RWPE2 (cell line): ENCODE measurements around the gene AOPEP.

Experiments
- ATAC-seq: fragments of 200-7000 bp; cut with Tn5 transposase; 3 replicates; pipeline ENCODE4 v1.9.1; 2021; ENCODE audit warnings: low read depth
- DNase-seq: peaks from one replicate; pipeline ENCODE4 v3.0.0-alpha.2; 2020; ENCODE audit warnings: low spot score
- H3K27ac ChIP-seq: fragments of 450-650 bp; 2 replicates; pipeline ENCODE4 v1.5.1; 2017; ENCODE audit warnings: mild to moderate bottlenecking; ENCODE audit not compliant: poor library complexity, severe bottlenecking
- H3K27me3 ChIP-seq: fragments of 250-450 bp; sonication (Bioruptor Pico); 2 replicates; pipeline ENCODE4 v1.5.1; 2021; ENCODE audit warnings: mild to moderate bottlenecking, moderate library complexity; ENCODE audit not compliant: insufficient read depth, poor library complexity, severe bottlenecking
- H3K36me3 ChIP-seq: fragments of 250-450 bp; sonication (Bioruptor Pico); 2 replicates; pipeline ENCODE4 v1.5.1; 2020; ENCODE audit warnings: low read depth, mild to moderate bottlenecking, moderate library complexity
- H3K4me1 ChIP-seq: fragments of 250-450 bp; sonication (Bioruptor Pico); 2 replicates; pipeline ENCODE4 v1.5.1; 2021; ENCODE audit warnings: mild to moderate bottlenecking, moderate library complexity; ENCODE audit not compliant: insufficient read depth, poor library complexity, severe bottlenecking
- H3K4me3 ChIP-seq: fragments of 250-450 bp; sonication (Bioruptor Pico); 2 replicates; pipeline ENCODE4 v1.5.1; 2021; ENCODE audit warnings: mild to moderate bottlenecking, moderate library complexity; ENCODE audit not compliant: severe bottlenecking
- H3K9me3 ChIP-seq: fragments of 250-450 bp; sonication (Bioruptor Pico); 2 replicates; pipeline ENCODE4 v1.5.1; 2021; ENCODE audit warnings: mild to moderate bottlenecking, moderate library complexity; ENCODE audit not compliant: severe bottlenecking
- CTCF ChIP-seq: fragments of 450-650 bp; IDR thresholded peaks from one replicate; pipeline ENCODE4 v1.5.1; 2017; ENCODE audit warnings: mild to moderate bottlenecking, moderate library complexity; ENCODE audit not compliant: poor library complexity, severe bottlenecking

AOPEP gene

DNA sequence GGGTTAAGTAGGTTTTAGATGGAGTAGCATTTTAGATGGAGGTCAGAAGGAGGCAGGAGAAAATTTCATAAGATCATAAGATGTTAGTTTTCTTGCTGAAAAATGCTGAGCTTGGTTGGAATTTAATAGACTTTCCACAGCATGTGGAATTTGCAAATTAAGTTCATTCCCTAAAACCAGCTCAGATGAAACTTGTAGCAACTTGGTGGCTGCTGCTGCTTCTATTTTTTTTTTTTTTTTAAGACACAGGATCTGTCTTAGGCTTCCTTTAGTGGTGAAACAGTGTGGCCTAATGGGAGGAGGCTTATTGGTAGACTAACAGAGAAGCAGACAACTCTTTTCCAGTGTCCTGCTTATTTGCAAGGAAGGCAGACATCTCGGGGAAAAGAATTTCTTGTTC lies 154.5 kb downstream of the AOPEP start:
- Histone ChIP-seq H3K27ac (no peak overlapping the region), H3K4me1 (peaks cover 18% of the 10 kb centered on the region), H3K9me3 (no peaks in the 10 kb centered on the region), H3K36me3 (no peaks in the 10 kb centered on the region), H3K4me3 (no peak overlapping the region), H3K27me3 (no peaks in the 10 kb centered on the region)
- DNase-seq (no peak), ATAC-seq (no peak)
- TF ChIP-seq CTCF = no peak

GRCh38 chr9:94881454-94881853 lies 155.0 kb downstream of the AOPEP start:
- Histone ChIP-seq H3K9me3 (no peaks in the 10 kb centered on the region), H3K27ac (no peak overlapping the region), H3K36me3 (no peaks in the 10 kb centered on the region), H3K4me3 (no peak overlapping the region), H3K4me1 (peaks cover 18% of the 10 kb centered on the region), H3K27me3 (no peaks in the 10 kb centered on the region)
- no peak for DNase-seq
- no peak for TF ChIP-seq CTCF
- no peak for ATAC-seq

DNA sequence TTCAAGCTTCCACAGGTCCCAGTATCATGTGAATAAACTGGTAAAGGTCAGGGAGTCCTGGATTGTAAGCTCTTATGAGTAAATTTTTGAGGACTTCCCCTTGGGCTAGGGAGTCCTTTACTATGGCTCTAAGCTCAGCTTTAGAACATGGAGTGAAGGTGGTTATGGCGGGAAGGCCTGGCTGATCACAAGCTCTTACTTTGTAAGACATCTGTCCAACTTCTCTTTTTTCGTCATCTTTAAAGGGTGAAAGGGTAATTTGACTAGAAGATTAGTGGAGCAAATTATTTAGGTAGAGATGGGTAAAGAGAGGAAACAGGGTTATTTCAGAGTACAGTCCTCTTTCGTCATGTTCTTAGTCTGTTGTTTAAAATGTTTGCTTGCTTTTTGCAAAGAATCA lies 155.4 kb downstream of the AOPEP start:
- Histone ChIP-seq H3K27ac (no peak overlapping the region), H3K4me3 (no peak overlapping the region), H3K36me3 (no peaks in the 10 kb centered on the region), H3K4me1 (peaks cover 18% of the 10 kb centered on the region), H3K27me3 (no peaks in the 10 kb centered on the region), H3K9me3 (no peaks in the 10 kb centered on the region)
- TF ChIP-seq CTCF = no peak
- DNase-seq (no peak), ATAC-seq (no peak)

DNA sequence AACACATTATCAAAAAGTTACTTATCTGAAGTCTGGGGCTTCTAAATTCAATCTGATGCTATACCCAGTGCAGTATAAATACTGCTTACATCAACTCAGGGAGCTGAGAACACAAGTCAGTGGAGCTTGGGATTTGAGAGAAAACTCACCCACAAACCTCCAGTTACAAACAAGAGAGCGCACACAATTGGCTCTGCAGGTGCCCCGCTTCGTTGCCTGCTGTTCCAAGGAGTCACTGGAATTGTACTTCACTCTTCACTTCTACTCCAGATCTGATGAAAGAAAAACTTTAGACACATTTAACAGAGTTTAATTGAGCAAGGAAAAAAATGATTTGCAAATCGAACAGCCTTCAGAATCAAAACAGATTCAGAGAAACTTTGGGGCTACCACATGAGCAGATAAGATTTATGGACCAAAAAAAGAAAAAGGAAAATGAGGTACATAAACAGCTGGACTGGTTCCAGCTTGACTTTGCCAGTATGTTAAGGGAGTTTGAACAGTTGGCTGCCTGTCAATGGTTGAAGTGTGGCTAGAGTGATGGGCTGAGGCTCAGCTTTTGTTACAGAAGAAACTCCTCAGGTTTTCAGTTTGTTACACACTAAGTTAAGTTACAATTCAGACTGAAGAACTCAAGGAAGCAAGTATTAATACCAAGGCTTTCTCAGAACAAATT lies 156.6 kb downstream of the AOPEP start:
- DNase-seq (no peak), ATAC-seq (no peak)
- Histone ChIP-seq H3K27me3 (no peaks in the 10 kb centered on the region), H3K4me1 (peaks cover 24% of the 10 kb centered on the region), H3K27ac (no peak overlapping the region), H3K4me3 (no peak overlapping the region), H3K36me3 (no peaks in the 10 kb centered on the region), H3K9me3 (no peaks in the 10 kb centered on the region)
- TF ChIP-seq CTCF = no peak

DNA sequence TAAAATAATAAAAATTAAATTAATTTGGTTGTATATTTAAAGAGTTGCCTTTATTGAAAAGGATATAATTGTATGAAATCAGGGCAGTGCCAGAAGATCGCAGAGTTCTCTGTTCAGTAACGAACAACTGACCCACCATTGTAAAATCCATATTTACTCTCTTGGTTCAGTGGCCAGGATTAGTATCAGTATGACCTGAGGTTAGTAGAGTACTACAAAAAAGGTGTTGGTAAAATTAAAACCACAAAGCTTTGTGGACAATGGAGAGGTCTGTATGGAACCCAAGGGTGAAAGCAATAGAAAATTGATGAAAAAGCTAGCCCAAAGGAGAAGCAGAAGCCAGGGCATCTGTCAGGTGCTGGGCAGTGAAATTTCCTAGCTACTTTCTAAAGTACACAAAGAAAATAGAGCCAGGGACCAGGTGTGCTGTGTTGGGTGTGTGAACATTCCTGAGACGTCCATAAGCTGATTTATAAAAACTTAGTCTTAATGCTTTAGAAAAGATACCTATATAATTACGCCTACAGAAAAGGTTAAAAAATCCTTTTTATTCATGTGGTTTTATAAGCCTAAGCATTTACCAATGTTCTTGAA lies 159.5 kb downstream of the AOPEP start:
- peak overlapping the region; percentile 16 for H3K27ac ChIP-seq
- DNase-seq = no peak
- H3K4me1 ChIP-seq = peaks cover 14% of the 10 kb centered on the region
- ATAC-seq = no peak
- no peak overlapping the region for H3K4me3 ChIP-seq
- H3K36me3 ChIP-seq = no peaks in the 10 kb centered on the region
- H3K9me3 ChIP-seq = peaks cover 1% of the 10 kb centered on the region
- H3K27me3 ChIP-seq = no peaks in the 10 kb centered on the region
- TF ChIP-seq CTCF = no peak
